Smooth muscle cell (in vitro differentiated cells): Measurements from ENCODE around the gene OTP. TPM values are rescaled to one million over a fixed set of nuclear protein-coding genes. Genes with fewer than 3 reads are reported as not detected.

Source experiments
- DNase-seq: peaks from one replicate; lab custom pipeline; 2025; ENCODE audit not compliant: unreplicated experiment; lab: John Stamatoyannopoulos, UW
- H2AFZ ChIP-seq: fragments of 200-600 bp; sonication (generic); 2 replicates; pipeline ENCODE4 v1.6.0; 2016; ENCODE audit warnings: antibody characterized with exemption, low read depth, mild to moderate bottlenecking
- H3F3A ChIP-seq: fragments of 200-600 bp; sonication (generic); 2 replicates; pipeline ENCODE4 v1.6.0; 2017; ENCODE audit warnings: antibody characterized with exemption, low read depth
- H3K27ac ChIP-seq: fragments of 200-600 bp; sonication (generic); 2 replicates; pipeline ENCODE4 v1.5.1; 2016; ENCODE audit warnings: low read depth, mild to moderate bottlenecking
- H3K27me3 ChIP-seq: fragments of 200-600 bp; sonication (generic); 2 replicates; pipeline ENCODE4 v1.6.1; 2016; ENCODE audit warnings: low read depth, mild to moderate bottlenecking
- H3K36me3 ChIP-seq: fragments of 200-600 bp; sonication (generic); 2 replicates; pipeline ENCODE4 v1.5.1; 2016; ENCODE audit warnings: low read depth
- H3K4me1 ChIP-seq: fragments of 200-600 bp; sonication (generic); 2 replicates; pipeline ENCODE4 v1.5.1; 2016; ENCODE audit warnings: low read depth
- H3K4me2 ChIP-seq: fragments of 200-600 bp; sonication (generic); 2 replicates; pipeline ENCODE4 v1.6.0; 2016; ENCODE audit warnings: mild to moderate bottlenecking
- H3K4me3 ChIP-seq: fragments of 200-600 bp; sonication (generic); 2 replicates; pipeline ENCODE4 v1.5.1; 2016; ENCODE audit warnings: mild to moderate bottlenecking
- H3K79me2 ChIP-seq: fragments of 200-600 bp; sonication (generic); 2 replicates; pipeline ENCODE4 v1.6.0; 2016; ENCODE audit warnings: low read depth, mild to moderate bottlenecking
- H3K9ac ChIP-seq: fragments of 200-600 bp; sonication (generic); 2 replicates; pipeline ENCODE4 v1.6.0; 2016; ENCODE audit warnings: low read depth
- H3K9me3 ChIP-seq: fragments of 200-600 bp; sonication (generic); replicated peaks from 2 replicates; pipeline ENCODE4 v1.5.1; 2016; ENCODE audit warnings: low read depth
- H4K20me1 ChIP-seq: fragments of 200-600 bp; sonication (generic); 2 replicates; pipeline ENCODE4 v1.6.0; 2016; ENCODE audit warnings: low read depth
- CTCF ChIP-seq: fragments of 200-600 bp; sonication (generic); IDR thresholded peaks from 2 replicates; pipeline ENCODE4 v1.5.1; 2017; ENCODE audit warnings: borderline replicate concordance, mild to moderate bottlenecking, antibody characterized with exemption; ENCODE audit not compliant: insufficient read depth, poor library complexity, severe bottlenecking
- WGBS: methylation state at CpG from one replicate; pipeline ENCODE4 v1.1.7; 2016; ENCODE audit warnings: low lambda C conversion rate; 5-methylcytosine and 5-hydroxymethylcytosine counted together
- polyA plus RNA-seq: library from polyadenylated mRNA; unstranded; fragments of >200 nt; fragmentation: Nextera tagmentation; extraction: Ambion mirVana; gene quantifications from 2 replicates; pipeline ENCODE4 v1.2.1, GENCODE V29; 2016
- total RNA-seq: library from RNA; depleted of rRNA; stranded (reverse); fragments of >200 nt; gene quantifications from 2 replicates; pipeline ENCODE4 v1.2.3, GENCODE V29; 2014

Gene OTP
- total and polyA plus RNA-seq, 2 experiments from 2014 or later: not detected

- Histone ChIP-seq H3F3A (no peaks in the 10 kb centered on the region), H3K4me3 (no peak overlapping the region), H3K4me1 (peaks cover 10% of the 10 kb centered on the region), H3K36me3 (no peaks in the 10 kb centered on the region), H3K27ac (no peak overlapping the region), H2AFZ (no peak overlapping the region), H3K79me2 (no peaks in the 10 kb centered on the region), H4K20me1 (no peaks in the 10 kb centered on the region), H3K9me3 (no peaks in the 10 kb centered on the region), H3K27me3 (peaks cover 100% of the 10 kb centered on the region), H3K9ac (no peak overlapping the region), H3K4me2 (no peak overlapping the region)
- no peak for TF ChIP-seq CTCF
- DNase-seq: no peak
- WGBS: 40% methylated on average over 5 of the region's 5 CpGs
Observed at GRCh38 chr5:77633709-77634108, 4.8 kb downstream of the OTP start.

- Histone ChIP-seq H3F3A (no peaks in the 10 kb centered on the region), H3K27ac (no peak overlapping the region), H2AFZ (no peak overlapping the region), H3K9ac (no peak overlapping the region), H3K4me3 (no peak overlapping the region), H3K36me3 (no peaks in the 10 kb centered on the region), H3K79me2 (no peaks in the 10 kb centered on the region), H3K4me2 (no peak overlapping the region), H4K20me1 (no peaks in the 10 kb centered on the region), H3K9me3 (no peaks in the 10 kb centered on the region), H3K4me1 (peaks cover 8% of the 10 kb centered on the region), H3K27me3 (peaks cover 100% of the 10 kb centered on the region)
- no peak for DNase-seq
- no peak for TF ChIP-seq CTCF
- WGBS: 9% methylated on average over 8 of the region's 8 CpGs
Observed at GRCh38 chr5:77633207-77633675, 5.3 kb downstream of the OTP start.

GRCh38 chr5:77632526-77633206 lies 5.8 kb downstream of the OTP start:
- no peak overlapping the region for H2AFZ ChIP-seq

More at GRCh38 chr5:77632526-77633206, 5.8 kb downstream of the OTP start:
- Histone ChIP-seq H3K36me3 (no peaks in the 10 kb centered on the region), H3K9ac (no peak overlapping the region), H3K9me3 (no peaks in the 10 kb centered on the region), H3K4me3 (no peak overlapping the region), H3K4me2 (no peak overlapping the region), H3K4me1 (peaks cover 8% of the 10 kb centered on the region), H3K27me3 (peaks cover 100% of the 10 kb centered on the region), H4K20me1 (no peaks in the 10 kb centered on the region), H3K27ac (no peak overlapping the region), H3K79me2 (no peaks in the 10 kb centered on the region), H3F3A (no peaks in the 10 kb centered on the region)
- WGBS: 3% methylated on average over 33 of the region's 33 CpGs
- no peak for TF ChIP-seq CTCF
- DNase-seq: no peak
